ENCODE data around the gene YKT6. TPM values are rescaled to one million over a fixed set of nuclear protein-coding genes. Genes with fewer than 3 reads are reported as not detected.

YKT6 gene
- total and polyA plus RNA-seq, 2 experiments from 2014 or later: 33.5 to 114 TPM

GRCh38 chr7:44242091-44242490, 41.3 kb downstream of the YKT6 start:
- H3K4me1 ChIP-seq (ENCODE audit: insufficient read depth): no peaks in the 10 kb centered on the region
- H4K20me1 ChIP-seq (replicated peaks; ENCODE audit: insufficient read depth): no peaks in the 10 kb centered on the region
- H3K4me3 ChIP-seq: no peak overlapping the region
- H3K4me2 ChIP-seq: no peak overlapping the region
- no peaks in the 10 kb centered on the region for H3K79me2 ChIP-seq (replicated peaks; ENCODE audit: insufficient read depth)
- no peak for TF ChIP-seq STAT1 (IDR thresholded peaks at IDR 0.05; ENCODE audit: unreplicated experiment)
- no peak for TF ChIP-seq ZNF114 (CRISPR knock-in tag; IDR thresholded peaks at IDR 0.05)
- TF ChIP-seq JUNB (IDR thresholded peaks at IDR 0.05; ENCODE audit: unreplicated experiment): no peak
- no peak for TF ChIP-seq EZH2 (IDR thresholded peaks at IDR 0.05; ENCODE audit: low read depth, unreplicated experiment)
- TF ChIP-seq ZNF331 (CRISPR knock-in tag; IDR thresholded peaks at IDR 0.05; ENCODE audit: low read depth): no peak
- no peak for TF ChIP-seq CREB1 (CRISPR knock-in tag; IDR thresholded peaks at IDR 0.05; ENCODE audit: low read depth)
- TF ChIP-seq EZH2phosphoT487 (IDR thresholded peaks at IDR 0.05; ENCODE audit: unreplicated experiment): no peak
- TF ChIP-seq, protein P1, sequence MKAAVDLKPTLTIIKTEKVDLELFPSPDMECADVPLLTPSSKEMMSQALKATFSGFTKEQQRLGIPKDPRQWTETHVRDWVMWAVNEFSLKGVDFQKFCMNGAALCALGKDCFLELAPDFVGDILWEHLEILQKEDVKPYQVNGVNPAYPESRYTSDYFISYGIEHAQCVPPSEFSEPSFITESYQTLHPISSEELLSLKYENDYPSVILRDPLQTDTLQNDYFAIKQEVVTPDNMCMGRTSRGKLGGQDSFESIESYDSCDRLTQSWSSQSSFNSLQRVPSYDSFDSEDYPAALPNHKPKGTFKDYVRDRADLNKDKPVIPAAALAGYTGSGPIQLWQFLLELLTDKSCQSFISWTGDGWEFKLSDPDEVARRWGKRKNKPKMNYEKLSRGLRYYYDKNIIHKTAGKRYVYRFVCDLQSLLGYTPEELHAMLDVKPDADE (IDR thresholded peaks at IDR 0.05): no peak
- TF ChIP-seq, protein P2, sequence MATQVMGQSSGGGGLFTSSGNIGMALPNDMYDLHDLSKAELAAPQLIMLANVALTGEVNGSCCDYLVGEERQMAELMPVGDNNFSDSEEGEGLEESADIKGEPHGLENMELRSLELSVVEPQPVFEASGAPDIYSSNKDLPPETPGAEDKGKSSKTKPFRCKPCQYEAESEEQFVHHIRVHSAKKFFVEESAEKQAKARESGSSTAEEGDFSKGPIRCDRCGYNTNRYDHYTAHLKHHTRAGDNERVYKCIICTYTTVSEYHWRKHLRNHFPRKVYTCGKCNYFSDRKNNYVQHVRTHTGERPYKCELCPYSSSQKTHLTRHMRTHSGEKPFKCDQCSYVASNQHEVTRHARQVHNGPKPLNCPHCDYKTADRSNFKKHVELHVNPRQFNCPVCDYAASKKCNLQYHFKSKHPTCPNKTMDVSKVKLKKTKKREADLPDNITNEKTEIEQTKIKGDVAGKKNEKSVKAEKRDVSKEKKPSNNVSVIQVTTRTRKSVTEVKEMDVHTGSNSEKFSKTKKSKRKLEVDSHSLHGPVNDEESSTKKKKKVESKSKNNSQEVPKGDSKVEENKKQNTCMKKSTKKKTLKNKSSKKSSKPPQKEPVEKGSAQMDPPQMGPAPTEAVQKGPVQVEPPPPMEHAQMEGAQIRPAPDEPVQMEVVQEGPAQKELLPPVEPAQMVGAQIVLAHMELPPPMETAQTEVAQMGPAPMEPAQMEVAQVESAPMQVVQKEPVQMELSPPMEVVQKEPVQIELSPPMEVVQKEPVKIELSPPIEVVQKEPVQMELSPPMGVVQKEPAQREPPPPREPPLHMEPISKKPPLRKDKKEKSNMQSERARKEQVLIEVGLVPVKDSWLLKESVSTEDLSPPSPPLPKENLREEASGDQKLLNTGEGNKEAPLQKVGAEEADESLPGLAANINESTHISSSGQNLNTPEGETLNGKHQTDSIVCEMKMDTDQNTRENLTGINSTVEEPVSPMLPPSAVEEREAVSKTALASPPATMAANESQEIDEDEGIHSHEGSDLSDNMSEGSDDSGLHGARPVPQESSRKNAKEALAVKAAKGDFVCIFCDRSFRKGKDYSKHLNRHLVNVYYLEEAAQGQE (IDR thresholded peaks at IDR 0.05; ENCODE audit: unreplicated experiment): no peak
- no peak for TF ChIP-seq NANOG (IDR thresholded peaks at IDR 0.05; ENCODE audit: borderline replicate concordance)
- no peaks in the 10 kb centered on the region for H3K36me3 ChIP-seq (ENCODE audit: insufficient read depth)
- H3K27me3 Mint-ChIP-seq (ENCODE audit: insufficient read depth, low read depth, poor library complexity): peaks cover 7% of the 10 kb centered on the region
- no peaks in the 10 kb centered on the region for H3K9me2 ChIP-seq (ENCODE audit: insufficient read depth)
- H3K36me3 Mint-ChIP-seq (ENCODE audit: low read depth): no peaks in the 10 kb centered on the region
- DNase-seq (ENCODE audit: low spot score) (no peak), ATAC-seq (no peak)
- no peaks in the 10 kb centered on the region for H3K4me1 Mint-ChIP-seq
- H2AFZ ChIP-seq: no peak overlapping the region
- H3F3A ChIP-seq (replicated peaks; ENCODE audit: low read depth): no peaks in the 10 kb centered on the region
- no peaks in the 10 kb centered on the region for H3K27me3 ChIP-seq (ENCODE audit: insufficient read depth)
- H3K9me3 Mint-ChIP-seq: no peaks in the 10 kb centered on the region
- no peak overlapping the region for H3K27ac ChIP-seq (ENCODE audit: low read depth)
- no peak overlapping the region for H3K27ac Mint-ChIP-seq
- H3K4me3 Mint-ChIP-seq: no peak overlapping the region

DNA sequence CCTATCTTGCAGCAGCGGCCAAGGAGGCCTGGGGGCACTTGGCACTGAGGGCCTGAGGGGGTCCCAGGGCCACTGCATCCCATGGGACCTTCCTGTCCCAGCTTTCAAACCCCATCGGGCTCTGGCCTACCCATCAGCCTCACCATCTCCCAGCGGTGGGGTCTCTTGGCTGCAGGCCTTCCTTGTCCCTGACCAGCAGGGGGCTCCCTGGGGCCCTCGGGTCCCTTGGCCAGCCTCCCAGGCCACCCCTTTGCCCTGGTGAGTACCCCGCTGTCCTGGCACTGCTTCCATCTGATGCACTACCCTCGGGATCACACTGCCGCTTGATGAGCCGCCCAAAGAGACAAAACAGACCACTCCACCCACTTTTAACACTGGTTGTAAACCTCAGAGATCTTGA, 43.5 kb downstream of the YKT6 start:
- H3K27me3 Mint-ChIP-seq (ENCODE audit: insufficient read depth, low read depth, poor library complexity): peaks cover 17% of the 10 kb centered on the region
- TF ChIP-seq NANOG (IDR thresholded peaks at IDR 0.05; ENCODE audit: borderline replicate concordance): no peak
- TF ChIP-seq, protein P3, sequence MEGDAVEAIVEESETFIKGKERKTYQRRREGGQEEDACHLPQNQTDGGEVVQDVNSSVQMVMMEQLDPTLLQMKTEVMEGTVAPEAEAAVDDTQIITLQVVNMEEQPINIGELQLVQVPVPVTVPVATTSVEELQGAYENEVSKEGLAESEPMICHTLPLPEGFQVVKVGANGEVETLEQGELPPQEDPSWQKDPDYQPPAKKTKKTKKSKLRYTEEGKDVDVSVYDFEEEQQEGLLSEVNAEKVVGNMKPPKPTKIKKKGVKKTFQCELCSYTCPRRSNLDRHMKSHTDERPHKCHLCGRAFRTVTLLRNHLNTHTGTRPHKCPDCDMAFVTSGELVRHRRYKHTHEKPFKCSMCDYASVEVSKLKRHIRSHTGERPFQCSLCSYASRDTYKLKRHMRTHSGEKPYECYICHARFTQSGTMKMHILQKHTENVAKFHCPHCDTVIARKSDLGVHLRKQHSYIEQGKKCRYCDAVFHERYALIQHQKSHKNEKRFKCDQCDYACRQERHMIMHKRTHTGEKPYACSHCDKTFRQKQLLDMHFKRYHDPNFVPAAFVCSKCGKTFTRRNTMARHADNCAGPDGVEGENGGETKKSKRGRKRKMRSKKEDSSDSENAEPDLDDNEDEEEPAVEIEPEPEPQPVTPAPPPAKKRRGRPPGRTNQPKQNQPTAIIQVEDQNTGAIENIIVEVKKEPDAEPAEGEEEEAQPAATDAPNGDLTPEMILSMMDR (conservative IDR thresholded peaks at IDR 0.05; ENCODE audit: low read depth in 2 of 2): peak; percentile 59 to 76
- peak; percentile 62 for ATAC-seq
- H3K9me2 ChIP-seq (ENCODE audit: insufficient read depth): no peaks in the 10 kb centered on the region
- H2AFZ ChIP-seq: no peak overlapping the region
- no peak overlapping the region for H3K27ac Mint-ChIP-seq
- no peak overlapping the region for H3K4me3 Mint-ChIP-seq
- no peaks in the 10 kb centered on the region for H3K4me1 ChIP-seq (ENCODE audit: insufficient read depth)
- H3K9me3 Mint-ChIP-seq: no peaks in the 10 kb centered on the region; the same call in 2 of the 3 replicates
- no peaks in the 10 kb centered on the region for H3K36me3 Mint-ChIP-seq (ENCODE audit: low read depth)
- no peaks in the 10 kb centered on the region for H3K4me1 Mint-ChIP-seq
- H3K4me2 ChIP-seq: no peak overlapping the region
- H3K4me3 ChIP-seq: no peak overlapping the region
- no peaks in the 10 kb centered on the region for H4K20me1 ChIP-seq (replicated peaks; ENCODE audit: insufficient read depth)
- H3K27ac ChIP-seq (ENCODE audit: low read depth): no peak overlapping the region
- no peaks in the 10 kb centered on the region for H3F3A ChIP-seq (replicated peaks; ENCODE audit: low read depth)
- peak; percentile 72 for DNase-seq (ENCODE audit: low spot score)
- H3K27me3 ChIP-seq (ENCODE audit: insufficient read depth): no peaks in the 10 kb centered on the region
- no peaks in the 10 kb centered on the region for H3K36me3 ChIP-seq (ENCODE audit: insufficient read depth)
- H3K79me2 ChIP-seq (replicated peaks; ENCODE audit: insufficient read depth): no peaks in the 10 kb centered on the region
